Breast epithelium (tissue), 4 donors: ENCODE results near the gene INAFM2. TPM values are rescaled to one million over a fixed set of nuclear protein-coding genes. Genes with fewer than 3 reads are reported as not detected.

ENCODE experiments used
- DNase-seq, 2 donors: peaks; one replicate each; pipeline ENCODE4 v3.0.0-alpha.2; 2019; ENCODE audit warnings: low spot score in 2 of 2
- H3K27ac ChIP-seq, 2 donors: fragments of 200-600 bp; sonication (generic) in 1 of 2; one replicate each; pipeline ENCODE4 v1.5.1; 2016 to 2019; ENCODE audit warnings: mild to moderate bottlenecking in 1 of 2
- H3K27me3 ChIP-seq, 2 donors: fragments of 200-600 bp; sonication (generic) in 1 of 2; one replicate each; pipeline versions ENCODE4 v1.5.1 to v1.6.0; 2017 to 2019; ENCODE audit warnings: control low read depth in 1 of 2, mild to moderate bottlenecking in 1 of 2
- H3K36me3 ChIP-seq: fragments of 200-600 bp; one replicate; pipeline ENCODE4 v1.5.1; 2019
- H3K4me1 ChIP-seq, 2 donors: fragments of 200-600 bp; sonication (generic); one replicate each; pipeline ENCODE4 v1.5.1; 2016 to 2019; ENCODE audit warnings: control low read depth in 1 of 2
- H3K4me3 ChIP-seq, 3 donors: fragments of 200-600 bp; sonication (generic); 1 replicate in 2 of 3; 2 replicates in 1 of 3; pipeline ENCODE4 v1.5.1; 2016 to 2019; ENCODE audit warnings: mild to moderate bottlenecking in 3 of 3, moderate library complexity in 2 of 3
- H3K9me3 ChIP-seq, 2 donors: fragments of 200-600 bp; sonication (generic) in 1 of 2; one replicate each; pipeline ENCODE4 v1.5.1; 2016 to 2019; ENCODE audit warnings: control low read depth in 1 of 2
- CTCF ChIP-seq, 3 donors: fragments of 450-650 bp; IDR thresholded peaks; one replicate each; pipeline ENCODE4 v1.5.1; 2016 to 2017; ENCODE audit warnings: antibody characterized with exemption in 3 of 3, mild to moderate bottlenecking in 3 of 3, moderate library complexity in 3 of 3
- POLR2A ChIP-seq: fragments of 450-650 bp; IDR thresholded peaks from one replicate; pipeline ENCODE4 v1.6.1; 2016; ENCODE audit warnings: antibody characterized with exemption, mild to moderate bottlenecking, moderate library complexity
- POLR2AphosphoS5 ChIP-seq, 3 donors: sonication (generic); formaldehyde crosslinking; IDR thresholded peaks; one replicate each; pipeline ENCODE4 v1.6.1; 2017; ENCODE audit warnings: antibody characterized with exemption in 3 of 3
- intact Hi-C: fragments of 100-400 bp; cut with DNase I; formaldehyde crosslinking; loops from one replicate; pipeline ENCODE4 v1.15.1; 2023; ENCODE audit warnings: low total_unique reads
- total RNA-seq, 3 donors: library from RNA; depleted of rRNA; stranded (reverse); fragments of >200 nt; gene quantifications; one replicate each; pipeline ENCODE4 v1.1.0, GENCODE V29; 2016

INAFM2 gene
- total RNA-seq, 3 donors from 2014 or later, result 5.1 to 17.3 (median 12.5) TPM

- H3K4me3 ChIP-seq, result no peak overlapping the region
- no peaks in the 10 kb centered on the region for H3K4me1 ChIP-seq
- no peak overlapping the region for H3K27ac ChIP-seq
- no peak for DNase-seq
- intact Hi-C loops, result no loop called here
- H3K9me3 ChIP-seq, result no peaks in the 10 kb centered on the region
- no peaks in the 10 kb centered on the region for H3K27me3 ChIP-seq
- H3K36me3 ChIP-seq, result no peaks in the 10 kb centered on the region
- no peak for TF ChIP-seq POLR2AphosphoS5 (IDR thresholded peaks at IDR 0.05)
- TF ChIP-seq CTCF (IDR thresholded peaks at IDR 0.05), result no peak
- no peak for TF ChIP-seq POLR2A
Measured at GRCh38 chr15:40352281-40352901, 28.9 kb downstream of the INAFM2 start.

GRCh38 chr15:40353697-40354096, 30.2 kb downstream of the INAFM2 start:
- H3K4me1 ChIP-seq, result peaks cover 3 to 4% of the 10 kb centered on the region in 2 donors
- H3K9me3 ChIP-seq, result no peaks in the 10 kb centered on the region
- no peaks in the 10 kb centered on the region for H3K27me3 ChIP-seq
- TF ChIP-seq POLR2AphosphoS5 (IDR thresholded peaks at IDR 0.05) (no peak), CTCF (IDR thresholded peaks at IDR 0.05) (no peak), POLR2A (no peak)
- no peaks in the 10 kb centered on the region for H3K36me3 ChIP-seq
- H3K27ac ChIP-seq, result no peak overlapping the region
- intact Hi-C loops, result no loop called here
- DNase-seq, result no peak
- H3K4me3 ChIP-seq, result no peak overlapping the region

GRCh38 chr15:40354408-40355171, 31.1 kb downstream of the INAFM2 start:
- TF ChIP-seq POLR2A (no peak), POLR2AphosphoS5 (IDR thresholded peaks at IDR 0.05) (no peak), CTCF (IDR thresholded peaks at IDR 0.05) (no peak)
- intact Hi-C loops, result no loop called here
- H3K4me1 ChIP-seq, result peaks cover 4 to 6% of the 10 kb centered on the region in 2 donors
- no peak for DNase-seq
- H3K27ac ChIP-seq, result no peak overlapping the region
- H3K9me3 ChIP-seq, result no peaks in the 10 kb centered on the region
- H3K36me3 ChIP-seq, result no peaks in the 10 kb centered on the region
- H3K4me3 ChIP-seq, result no peak overlapping the region
- H3K27me3 ChIP-seq, result no peaks in the 10 kb centered on the region

- Histone ChIP-seq H3K36me3 (no peaks in the 10 kb centered on the region), H3K27ac (no peak overlapping the region), H3K4me1 (peaks cover 4 to 6% of the 10 kb centered on the region in 2 donors), H3K4me3 (no peak overlapping the region), H3K27me3 (no peaks in the 10 kb centered on the region), H3K9me3 (no peaks in the 10 kb centered on the region)
- no peak for DNase-seq
- TF ChIP-seq CTCF (IDR thresholded peaks at IDR 0.05) (no peak), POLR2AphosphoS5 (IDR thresholded peaks at IDR 0.05) (no peak), POLR2A (no peak)
- intact Hi-C loops, result no loop called here
Measured at GRCh38 chr15:40355976-40356585, 32.6 kb downstream of the INAFM2 start.

GRCh38 chr15:40357246-40357645, 33.8 kb downstream of the INAFM2 start:
- Histone ChIP-seq H3K36me3 (no peaks in the 10 kb centered on the region), H3K9me3 (no peaks in the 10 kb centered on the region), H3K27ac (no peak overlapping the region), H3K4me3 (peak overlapping the region in 1 of 3 donors; percentile 49), H3K4me1 (peaks cover 4 to 6% of the 10 kb centered on the region in 2 donors), H3K27me3 (no peaks in the 10 kb centered on the region)
- intact Hi-C loops, result no loop called here
- no peak for DNase-seq
- TF ChIP-seq CTCF (IDR thresholded peaks at IDR 0.05) (no peak), POLR2AphosphoS5 (IDR thresholded peaks at IDR 0.05) (no peak), POLR2A (no peak)
